HL-60 (cell line): ENCODE measurements around the gene TNIK.

Experiments
- POLR2AphosphoS5 ChIP-seq: IDR thresholded peaks from 2 replicates; pipeline ENCODE4 v1.6.1; 2012; ENCODE audit warnings: low read depth
- TF ChIP-seq, protein P1 (sequence below): IDR thresholded peaks from one replicate; pipeline ENCODE4 v1.5.1; 2011; ENCODE audit warnings: low read length, control low read depth, inconsistent platforms; ENCODE audit not compliant: insufficient read depth
- TF ChIP-seq, protein P2 (sequence below): IDR thresholded peaks from 2 replicates; pipeline ENCODE4 v1.6.1; 2012; ENCODE audit warnings: low read depth; ENCODE audit not compliant: insufficient replicate concordance

DNA sequence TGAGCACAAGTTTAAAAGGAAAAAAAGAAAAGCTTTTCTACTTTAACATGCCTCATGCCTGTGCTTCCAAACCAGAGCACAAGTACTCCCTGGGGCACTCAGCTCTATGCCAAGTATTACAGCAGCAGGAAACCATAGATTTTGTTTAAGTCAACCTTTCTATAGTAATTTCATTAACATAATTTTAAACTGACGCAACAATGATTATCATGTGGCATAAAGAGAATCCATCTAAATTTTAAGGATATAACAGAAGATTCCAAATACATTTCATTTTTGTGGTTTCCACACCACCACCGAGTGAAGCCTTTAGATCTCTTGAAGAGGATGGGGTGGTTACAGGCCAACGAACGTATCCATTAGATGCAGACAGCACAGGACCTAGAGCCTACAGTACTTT lies 112.1 kb downstream of the TNIK start:
- TF ChIP-seq, protein P1, sequence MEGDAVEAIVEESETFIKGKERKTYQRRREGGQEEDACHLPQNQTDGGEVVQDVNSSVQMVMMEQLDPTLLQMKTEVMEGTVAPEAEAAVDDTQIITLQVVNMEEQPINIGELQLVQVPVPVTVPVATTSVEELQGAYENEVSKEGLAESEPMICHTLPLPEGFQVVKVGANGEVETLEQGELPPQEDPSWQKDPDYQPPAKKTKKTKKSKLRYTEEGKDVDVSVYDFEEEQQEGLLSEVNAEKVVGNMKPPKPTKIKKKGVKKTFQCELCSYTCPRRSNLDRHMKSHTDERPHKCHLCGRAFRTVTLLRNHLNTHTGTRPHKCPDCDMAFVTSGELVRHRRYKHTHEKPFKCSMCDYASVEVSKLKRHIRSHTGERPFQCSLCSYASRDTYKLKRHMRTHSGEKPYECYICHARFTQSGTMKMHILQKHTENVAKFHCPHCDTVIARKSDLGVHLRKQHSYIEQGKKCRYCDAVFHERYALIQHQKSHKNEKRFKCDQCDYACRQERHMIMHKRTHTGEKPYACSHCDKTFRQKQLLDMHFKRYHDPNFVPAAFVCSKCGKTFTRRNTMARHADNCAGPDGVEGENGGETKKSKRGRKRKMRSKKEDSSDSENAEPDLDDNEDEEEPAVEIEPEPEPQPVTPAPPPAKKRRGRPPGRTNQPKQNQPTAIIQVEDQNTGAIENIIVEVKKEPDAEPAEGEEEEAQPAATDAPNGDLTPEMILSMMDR = no peak
- TF ChIP-seq POLR2AphosphoS5 = no peak
- TF ChIP-seq, protein P2, sequence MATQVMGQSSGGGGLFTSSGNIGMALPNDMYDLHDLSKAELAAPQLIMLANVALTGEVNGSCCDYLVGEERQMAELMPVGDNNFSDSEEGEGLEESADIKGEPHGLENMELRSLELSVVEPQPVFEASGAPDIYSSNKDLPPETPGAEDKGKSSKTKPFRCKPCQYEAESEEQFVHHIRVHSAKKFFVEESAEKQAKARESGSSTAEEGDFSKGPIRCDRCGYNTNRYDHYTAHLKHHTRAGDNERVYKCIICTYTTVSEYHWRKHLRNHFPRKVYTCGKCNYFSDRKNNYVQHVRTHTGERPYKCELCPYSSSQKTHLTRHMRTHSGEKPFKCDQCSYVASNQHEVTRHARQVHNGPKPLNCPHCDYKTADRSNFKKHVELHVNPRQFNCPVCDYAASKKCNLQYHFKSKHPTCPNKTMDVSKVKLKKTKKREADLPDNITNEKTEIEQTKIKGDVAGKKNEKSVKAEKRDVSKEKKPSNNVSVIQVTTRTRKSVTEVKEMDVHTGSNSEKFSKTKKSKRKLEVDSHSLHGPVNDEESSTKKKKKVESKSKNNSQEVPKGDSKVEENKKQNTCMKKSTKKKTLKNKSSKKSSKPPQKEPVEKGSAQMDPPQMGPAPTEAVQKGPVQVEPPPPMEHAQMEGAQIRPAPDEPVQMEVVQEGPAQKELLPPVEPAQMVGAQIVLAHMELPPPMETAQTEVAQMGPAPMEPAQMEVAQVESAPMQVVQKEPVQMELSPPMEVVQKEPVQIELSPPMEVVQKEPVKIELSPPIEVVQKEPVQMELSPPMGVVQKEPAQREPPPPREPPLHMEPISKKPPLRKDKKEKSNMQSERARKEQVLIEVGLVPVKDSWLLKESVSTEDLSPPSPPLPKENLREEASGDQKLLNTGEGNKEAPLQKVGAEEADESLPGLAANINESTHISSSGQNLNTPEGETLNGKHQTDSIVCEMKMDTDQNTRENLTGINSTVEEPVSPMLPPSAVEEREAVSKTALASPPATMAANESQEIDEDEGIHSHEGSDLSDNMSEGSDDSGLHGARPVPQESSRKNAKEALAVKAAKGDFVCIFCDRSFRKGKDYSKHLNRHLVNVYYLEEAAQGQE = no peak
